ENCODE measurements around the gene APBA1. TPM values are rescaled to one million over a fixed set of nuclear protein-coding genes. Genes with fewer than 3 reads are reported as not detected.

APBA1 gene
- total RNA-seq, 2 donors from 2014 or later: 6.3 to 7.5 TPM

GRCh38 chr9:69637193-69637816 lies 34.9 kb downstream of the APBA1 start:
- TF ChIP-seq CTCF (IDR thresholded peaks at IDR 0.05): no peak
- intact Hi-C loops (cut with DNase I): no loop called here
- Histone ChIP-seq H3K4me3 (no peak overlapping the region), H3K27me3 (no peaks in the 10 kb centered on the region), H3K36me3 (no peaks in the 10 kb centered on the region), H3K9ac (ENCODE audit: low read depth in 2 of 2, low read length in 2 of 2) (no peak overlapping the region), H3K27ac (no peak overlapping the region), H3K4me1 (no peaks in the 10 kb centered on the region), H3K9me3 (no peaks in the 10 kb centered on the region)
- no peak for DNase-seq

DNA sequence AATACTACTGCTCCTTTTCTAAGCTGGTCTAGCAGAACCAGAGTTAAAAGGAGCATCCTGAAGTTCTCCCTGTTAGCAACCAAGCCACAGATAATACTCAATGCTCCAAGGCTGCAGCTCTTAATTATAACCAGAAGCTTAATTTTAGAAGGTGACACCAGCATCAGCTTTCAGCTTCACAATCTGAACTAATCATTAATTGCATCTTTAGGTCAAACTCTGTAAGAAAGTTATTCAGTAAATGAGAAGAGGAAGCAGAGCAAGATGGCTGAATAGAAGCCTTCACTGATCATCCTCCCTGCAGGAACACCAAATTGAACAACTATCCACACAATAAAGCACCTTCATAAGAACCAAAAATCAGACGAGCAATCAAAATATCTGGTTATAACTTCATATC lies 38.5 kb downstream of the APBA1 start:
- no peaks in the 10 kb centered on the region for H3K9me3 ChIP-seq
- intact Hi-C loops (cut with DNase I): no loop called here

GRCh38 chr9:69632768-69633167 lies 39.4 kb downstream of the APBA1 start:
- Histone ChIP-seq H3K27ac (no peak overlapping the region), H3K4me3 (no peak overlapping the region), H3K36me3 (no peaks in the 10 kb centered on the region), H3K27me3 (no peaks in the 10 kb centered on the region), H3K4me1 (no peaks in the 10 kb centered on the region), H3K9ac (ENCODE audit: low read depth in 2 of 2, low read length in 2 of 2) (no peak overlapping the region), H3K9me3 (no peaks in the 10 kb centered on the region)
- intact Hi-C loops (cut with DNase I): no loop called here
- TF ChIP-seq CTCF (IDR thresholded peaks at IDR 0.05): no peak
- DNase-seq: no peak

More for the DNA sequence above, 38.5 kb downstream of the APBA1 start:
- Histone ChIP-seq H3K27ac (no peak overlapping the region), H3K4me3 (no peak overlapping the region), H3K4me1 (no peaks in the 10 kb centered on the region), H3K27me3 (no peaks in the 10 kb centered on the region), H3K9ac (ENCODE audit: low read depth in 2 of 2, low read length in 2 of 2) (no peak overlapping the region), H3K36me3 (no peaks in the 10 kb centered on the region)
- no peak for DNase-seq
- TF ChIP-seq CTCF (IDR thresholded peaks at IDR 0.05): no peak

GRCh38 chr9:69627281-69627680 lies 44.9 kb downstream of the APBA1 start:
- DNase-seq: no peak
- Histone ChIP-seq H3K4me1 (no peaks in the 10 kb centered on the region), H3K4me3 (no peak overlapping the region), H3K9ac (ENCODE audit: low read depth in 2 of 2, low read length in 2 of 2) (no peak overlapping the region), H3K9me3 (no peaks in the 10 kb centered on the region), H3K27me3 (no peaks in the 10 kb centered on the region), H3K27ac (no peak overlapping the region), H3K36me3 (no peaks in the 10 kb centered on the region)
- no peak for TF ChIP-seq CTCF (IDR thresholded peaks at IDR 0.05)
- intact Hi-C loops (cut with DNase I): no loop called here

DNA sequence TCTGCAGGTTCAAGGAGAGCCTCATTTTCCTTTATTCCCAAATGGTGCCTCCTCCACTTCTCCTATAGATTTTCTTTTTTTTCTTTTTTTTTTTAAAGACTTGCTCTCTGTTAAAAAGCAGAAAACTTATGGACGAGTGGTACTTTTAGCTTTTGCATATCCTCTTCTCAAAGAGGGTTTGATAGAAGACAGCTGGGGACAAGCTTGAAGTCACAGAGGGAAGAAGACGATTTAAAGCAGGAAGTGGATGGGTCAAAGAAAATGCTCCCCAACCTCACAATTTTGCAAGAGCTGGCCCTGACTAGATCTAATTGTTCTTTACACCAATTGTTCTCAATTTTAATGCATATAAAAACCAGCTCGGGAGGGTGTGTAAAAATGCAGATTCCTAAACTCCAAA lies 48.9 kb downstream of the APBA1 start:
- no peaks in the 10 kb centered on the region for H3K27me3 ChIP-seq
- no peak for TF ChIP-seq CTCF (IDR thresholded peaks at IDR 0.05)
- intact Hi-C loops (cut with DNase I): no loop called here
- H3K36me3 ChIP-seq: no peaks in the 10 kb centered on the region
- H3K9ac ChIP-seq (ENCODE audit: low read depth in 2 of 2, low read length in 2 of 2): no peak overlapping the region
- H3K4me1 ChIP-seq: no peaks in the 10 kb centered on the region
- H3K4me3 ChIP-seq: no peak overlapping the region
- DNase-seq: no peak
- H3K27ac ChIP-seq: no peak overlapping the region
- no peaks in the 10 kb centered on the region for H3K9me3 ChIP-seq

Data from colonic mucosa (tissue), 4 donors.